Measurements from ENCODE around the gene MARVELD1. TPM values are rescaled to one million over a fixed set of nuclear protein-coding genes. Genes with fewer than 3 reads are reported as not detected.

MARVELD1 gene
- total and polyA plus RNA-seq, 2 experiments from 2014 or later: 7.3 to 23.7 TPM

DNA sequence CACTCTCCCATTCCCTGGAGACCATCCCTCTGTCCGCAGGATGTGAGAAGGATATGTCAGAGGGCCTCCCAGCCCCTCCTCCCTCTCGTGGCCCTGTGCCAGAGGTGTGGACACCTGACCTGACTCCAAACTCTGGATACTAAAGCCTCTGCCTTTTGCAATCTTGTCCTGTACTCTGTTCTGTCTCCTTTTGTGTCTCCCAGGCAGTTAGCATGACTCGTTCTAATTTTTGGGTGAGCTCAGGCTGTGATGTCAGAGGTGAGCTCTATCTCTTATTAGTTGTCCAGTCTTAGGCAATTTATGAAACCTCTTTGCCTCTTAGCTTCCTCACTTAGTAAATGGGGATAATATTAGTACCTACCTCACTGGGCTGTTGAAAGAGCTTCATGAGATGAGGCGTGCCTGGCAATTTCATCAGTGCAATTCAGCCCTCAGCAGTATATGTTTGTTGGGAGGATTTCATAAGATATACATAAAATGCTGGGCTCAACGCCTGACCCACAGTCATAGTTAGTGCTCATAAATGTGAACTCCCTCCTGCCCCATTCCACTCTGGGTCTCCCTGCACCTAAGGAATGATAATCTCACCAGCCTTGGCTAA is 10.9 kb downstream of the MARVELD1 start:
- ATAC-seq (no peak), DNase-seq (ENCODE audit: low spot score) (no peak)
- H3K4me3 Mint-ChIP-seq: no peak overlapping the region
- no peak overlapping the region for H2AFZ ChIP-seq
- H3K9me3 Mint-ChIP-seq: peaks cover 3% of the 10 kb centered on the region; the same call in 1 of the 3 replicates
- H3K9me2 ChIP-seq (ENCODE audit: insufficient read depth): no peaks in the 10 kb centered on the region
- H3K4me1 Mint-ChIP-seq: peaks cover 9% of the 10 kb centered on the region
- no peaks in the 10 kb centered on the region for H3K36me3 ChIP-seq (ENCODE audit: insufficient read depth)
- no peak overlapping the region for H3K4me2 ChIP-seq
- H3K27me3 Mint-ChIP-seq (ENCODE audit: insufficient read depth, low read depth, poor library complexity): peaks cover 4% of the 10 kb centered on the region
- H3F3A ChIP-seq (replicated peaks; ENCODE audit: low read depth): 0 out of 2 replicates have a peak, but pooled peaks cover 2% of the 10 kb centered on the region
- peaks cover 11% of the 10 kb centered on the region for H3K36me3 Mint-ChIP-seq (ENCODE audit: low read depth)
- no peak overlapping the region for H3K27ac Mint-ChIP-seq
- H3K27ac ChIP-seq (ENCODE audit: low read depth): no peak overlapping the region
- no peaks in the 10 kb centered on the region for H3K79me2 ChIP-seq (replicated peaks; ENCODE audit: insufficient read depth)
- peaks cover 8% of the 10 kb centered on the region for H3K4me1 ChIP-seq (ENCODE audit: insufficient read depth)
- no peaks in the 10 kb centered on the region for H3K27me3 ChIP-seq (ENCODE audit: insufficient read depth)
- H3K4me3 ChIP-seq: no peak overlapping the region
- H4K20me1 ChIP-seq (replicated peaks; ENCODE audit: insufficient read depth): no peaks in the 10 kb centered on the region
- TF ChIP-seq NANOG (IDR thresholded peaks at IDR 0.05; ENCODE audit: borderline replicate concordance): no peak
- TF ChIP-seq, protein P1, sequence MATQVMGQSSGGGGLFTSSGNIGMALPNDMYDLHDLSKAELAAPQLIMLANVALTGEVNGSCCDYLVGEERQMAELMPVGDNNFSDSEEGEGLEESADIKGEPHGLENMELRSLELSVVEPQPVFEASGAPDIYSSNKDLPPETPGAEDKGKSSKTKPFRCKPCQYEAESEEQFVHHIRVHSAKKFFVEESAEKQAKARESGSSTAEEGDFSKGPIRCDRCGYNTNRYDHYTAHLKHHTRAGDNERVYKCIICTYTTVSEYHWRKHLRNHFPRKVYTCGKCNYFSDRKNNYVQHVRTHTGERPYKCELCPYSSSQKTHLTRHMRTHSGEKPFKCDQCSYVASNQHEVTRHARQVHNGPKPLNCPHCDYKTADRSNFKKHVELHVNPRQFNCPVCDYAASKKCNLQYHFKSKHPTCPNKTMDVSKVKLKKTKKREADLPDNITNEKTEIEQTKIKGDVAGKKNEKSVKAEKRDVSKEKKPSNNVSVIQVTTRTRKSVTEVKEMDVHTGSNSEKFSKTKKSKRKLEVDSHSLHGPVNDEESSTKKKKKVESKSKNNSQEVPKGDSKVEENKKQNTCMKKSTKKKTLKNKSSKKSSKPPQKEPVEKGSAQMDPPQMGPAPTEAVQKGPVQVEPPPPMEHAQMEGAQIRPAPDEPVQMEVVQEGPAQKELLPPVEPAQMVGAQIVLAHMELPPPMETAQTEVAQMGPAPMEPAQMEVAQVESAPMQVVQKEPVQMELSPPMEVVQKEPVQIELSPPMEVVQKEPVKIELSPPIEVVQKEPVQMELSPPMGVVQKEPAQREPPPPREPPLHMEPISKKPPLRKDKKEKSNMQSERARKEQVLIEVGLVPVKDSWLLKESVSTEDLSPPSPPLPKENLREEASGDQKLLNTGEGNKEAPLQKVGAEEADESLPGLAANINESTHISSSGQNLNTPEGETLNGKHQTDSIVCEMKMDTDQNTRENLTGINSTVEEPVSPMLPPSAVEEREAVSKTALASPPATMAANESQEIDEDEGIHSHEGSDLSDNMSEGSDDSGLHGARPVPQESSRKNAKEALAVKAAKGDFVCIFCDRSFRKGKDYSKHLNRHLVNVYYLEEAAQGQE (IDR thresholded peaks at IDR 0.05; ENCODE audit: unreplicated experiment): no peak
- TF ChIP-seq ZNF331 (CRISPR knock-in tag; IDR thresholded peaks at IDR 0.05; ENCODE audit: low read depth): no peak
- TF ChIP-seq POLR2AphosphoS5 (IDR thresholded peaks at IDR 0.05; ENCODE audit: low read depth): no peak
- TF ChIP-seq CREB1 (CRISPR knock-in tag; IDR thresholded peaks at IDR 0.05; ENCODE audit: low read depth): no peak
- no peak for TF ChIP-seq JUNB (IDR thresholded peaks at IDR 0.05; ENCODE audit: unreplicated experiment)
- no peak for TF ChIP-seq ZNF114 (CRISPR knock-in tag; IDR thresholded peaks at IDR 0.05)
- no peak for TF ChIP-seq STAT1 (IDR thresholded peaks at IDR 0.05; ENCODE audit: unreplicated experiment)
- TF ChIP-seq EZH2 (IDR thresholded peaks at IDR 0.05; ENCODE audit: low read depth, unreplicated experiment): no peak
- TF ChIP-seq EZH2phosphoT487 (IDR thresholded peaks at IDR 0.05; ENCODE audit: unreplicated experiment): no peak
- TF ChIP-seq, protein P2, sequence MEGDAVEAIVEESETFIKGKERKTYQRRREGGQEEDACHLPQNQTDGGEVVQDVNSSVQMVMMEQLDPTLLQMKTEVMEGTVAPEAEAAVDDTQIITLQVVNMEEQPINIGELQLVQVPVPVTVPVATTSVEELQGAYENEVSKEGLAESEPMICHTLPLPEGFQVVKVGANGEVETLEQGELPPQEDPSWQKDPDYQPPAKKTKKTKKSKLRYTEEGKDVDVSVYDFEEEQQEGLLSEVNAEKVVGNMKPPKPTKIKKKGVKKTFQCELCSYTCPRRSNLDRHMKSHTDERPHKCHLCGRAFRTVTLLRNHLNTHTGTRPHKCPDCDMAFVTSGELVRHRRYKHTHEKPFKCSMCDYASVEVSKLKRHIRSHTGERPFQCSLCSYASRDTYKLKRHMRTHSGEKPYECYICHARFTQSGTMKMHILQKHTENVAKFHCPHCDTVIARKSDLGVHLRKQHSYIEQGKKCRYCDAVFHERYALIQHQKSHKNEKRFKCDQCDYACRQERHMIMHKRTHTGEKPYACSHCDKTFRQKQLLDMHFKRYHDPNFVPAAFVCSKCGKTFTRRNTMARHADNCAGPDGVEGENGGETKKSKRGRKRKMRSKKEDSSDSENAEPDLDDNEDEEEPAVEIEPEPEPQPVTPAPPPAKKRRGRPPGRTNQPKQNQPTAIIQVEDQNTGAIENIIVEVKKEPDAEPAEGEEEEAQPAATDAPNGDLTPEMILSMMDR (conservative IDR thresholded peaks at IDR 0.05; ENCODE audit: low read depth in 2 of 2): no peak
- no peak for TF ChIP-seq ZNF462 (CRISPR knock-in tag; IDR thresholded peaks at IDR 0.05)
